GM23338 (cell line): ENCODE measurements around the gene RHEX.

ENCODE experiments used
- TF ChIP-seq, protein P1 (sequence below), 2 experiments: fragments of 200-600 bp in 1 of 2; sonication (generic) in 1 of 2; conservative IDR thresholded peaks; 2 replicates each; pipeline versions ENCODE4 v1.5.1 to v1.6.1; 2016 to 2017; ENCODE audit warnings: antibody characterized with exemption in 2 of 2, low read depth in 2 of 2, mild to moderate bottlenecking in 2 of 2, moderate library complexity in 1 of 2
- TF ChIP-seq, protein P2 (sequence below): IDR thresholded peaks from 2 replicates; pipeline ENCODE4 v1.6.1; 2016; ENCODE audit warnings: antibody characterized with exemption

DNA sequence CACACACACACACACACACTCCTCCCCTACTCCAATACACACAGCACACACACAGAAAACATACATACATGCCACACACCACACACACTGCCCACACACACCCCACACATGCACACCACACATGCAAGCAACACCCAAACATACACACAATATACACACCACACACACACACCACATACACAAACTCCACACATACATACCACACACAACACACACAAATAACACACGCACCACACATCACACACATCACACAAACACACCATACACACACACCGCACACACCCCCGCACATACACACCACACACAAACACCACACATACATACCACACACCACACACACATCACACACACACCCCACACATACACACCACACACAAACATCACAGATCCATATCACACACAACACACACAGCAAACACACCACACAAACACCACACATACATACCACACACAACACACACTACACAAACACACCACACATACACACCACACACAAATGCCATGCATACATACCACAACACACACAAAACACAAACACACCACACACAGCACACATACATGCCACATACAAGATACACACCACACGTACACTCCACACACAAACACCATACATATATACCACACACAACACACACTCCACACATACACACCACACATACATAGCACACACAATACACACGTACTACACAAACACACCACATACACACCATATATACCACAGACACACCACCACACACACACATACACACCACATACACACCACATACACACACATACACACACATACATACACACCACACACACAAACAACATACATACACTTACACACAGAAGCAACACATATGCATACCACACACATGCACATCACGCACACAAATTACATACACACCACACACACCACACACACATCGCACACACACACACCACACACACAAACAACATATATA, 48.8 kb upstream of the RHEX start:
- TF ChIP-seq, protein P1, sequence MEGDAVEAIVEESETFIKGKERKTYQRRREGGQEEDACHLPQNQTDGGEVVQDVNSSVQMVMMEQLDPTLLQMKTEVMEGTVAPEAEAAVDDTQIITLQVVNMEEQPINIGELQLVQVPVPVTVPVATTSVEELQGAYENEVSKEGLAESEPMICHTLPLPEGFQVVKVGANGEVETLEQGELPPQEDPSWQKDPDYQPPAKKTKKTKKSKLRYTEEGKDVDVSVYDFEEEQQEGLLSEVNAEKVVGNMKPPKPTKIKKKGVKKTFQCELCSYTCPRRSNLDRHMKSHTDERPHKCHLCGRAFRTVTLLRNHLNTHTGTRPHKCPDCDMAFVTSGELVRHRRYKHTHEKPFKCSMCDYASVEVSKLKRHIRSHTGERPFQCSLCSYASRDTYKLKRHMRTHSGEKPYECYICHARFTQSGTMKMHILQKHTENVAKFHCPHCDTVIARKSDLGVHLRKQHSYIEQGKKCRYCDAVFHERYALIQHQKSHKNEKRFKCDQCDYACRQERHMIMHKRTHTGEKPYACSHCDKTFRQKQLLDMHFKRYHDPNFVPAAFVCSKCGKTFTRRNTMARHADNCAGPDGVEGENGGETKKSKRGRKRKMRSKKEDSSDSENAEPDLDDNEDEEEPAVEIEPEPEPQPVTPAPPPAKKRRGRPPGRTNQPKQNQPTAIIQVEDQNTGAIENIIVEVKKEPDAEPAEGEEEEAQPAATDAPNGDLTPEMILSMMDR (conservative IDR thresholded peaks at IDR 0.05; ENCODE audit: low read depth in 2 of 2) = no peak
- TF ChIP-seq, protein P2, sequence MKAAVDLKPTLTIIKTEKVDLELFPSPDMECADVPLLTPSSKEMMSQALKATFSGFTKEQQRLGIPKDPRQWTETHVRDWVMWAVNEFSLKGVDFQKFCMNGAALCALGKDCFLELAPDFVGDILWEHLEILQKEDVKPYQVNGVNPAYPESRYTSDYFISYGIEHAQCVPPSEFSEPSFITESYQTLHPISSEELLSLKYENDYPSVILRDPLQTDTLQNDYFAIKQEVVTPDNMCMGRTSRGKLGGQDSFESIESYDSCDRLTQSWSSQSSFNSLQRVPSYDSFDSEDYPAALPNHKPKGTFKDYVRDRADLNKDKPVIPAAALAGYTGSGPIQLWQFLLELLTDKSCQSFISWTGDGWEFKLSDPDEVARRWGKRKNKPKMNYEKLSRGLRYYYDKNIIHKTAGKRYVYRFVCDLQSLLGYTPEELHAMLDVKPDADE = no peak
